DND-41 (cell line): ENCODE data around the gene DDX4.

Source experiments
- ATAC-seq: fragments of 200-7000 bp; cut with Tn5 transposase; 3 replicates; pipeline ENCODE4 v1.9.1; 2021; ENCODE audit warnings: low read depth; ENCODE audit not compliant: insufficient read depth
- DNase-seq: peaks from one replicate; pipeline ENCODE4 v3.0.0-alpha.2; 2020
- H2AFZ ChIP-seq: 2 replicates; pipeline ENCODE4 v1.6.0; 2012; ENCODE audit warnings: low read depth, low read length
- H3K27ac ChIP-seq: 2 replicates; pipeline ENCODE4 v1.5.1; 2012; ENCODE audit warnings: low read length, inconsistent platforms
- H3K27me3 ChIP-seq: fragments of 200-600 bp; sonication (generic); 2 replicates; pipeline ENCODE4 v1.6.0; 2012; ENCODE audit warnings: low read length, mild to moderate bottlenecking, inconsistent platforms; ENCODE audit not compliant: insufficient read depth, poor library complexity
- H3K36me3 ChIP-seq: 2 replicates; pipeline ENCODE4 v1.5.1; 2012; ENCODE audit warnings: low read length, inconsistent platforms; ENCODE audit not compliant: insufficient read depth
- H3K4me1 ChIP-seq: 2 replicates; pipeline ENCODE4 v1.5.1; 2012; ENCODE audit warnings: mild to moderate bottlenecking, low read length; ENCODE audit not compliant: insufficient read depth
- H3K4me2 ChIP-seq: 2 replicates; pipeline ENCODE4 v1.6.0; 2012; ENCODE audit warnings: mild to moderate bottlenecking, moderate library complexity, low read length, inconsistent platforms; ENCODE audit not compliant: insufficient read depth
- H3K4me3 ChIP-seq, 2 experiments: fragments of 200-600 bp in 1 of 2; shearing (Covaris generic) in 1 of 2; 2 replicates each; pipeline ENCODE4 v1.5.1; 2012 to 2016; ENCODE audit warnings: inconsistent platforms in 2 of 2, low read length in 2 of 2, mild to moderate bottlenecking in 2 of 2, low read depth in 1 of 2, moderate library complexity in 1 of 2
- H3K79me2 ChIP-seq: 2 replicates; pipeline ENCODE4 v1.6.0; 2012; ENCODE audit warnings: low read length, inconsistent platforms; ENCODE audit not compliant: insufficient read depth
- H3K9ac ChIP-seq: 2 replicates; pipeline ENCODE4 v1.6.0; 2012; ENCODE audit warnings: low read depth, mild to moderate bottlenecking, inconsistent platforms, low read length, moderate library complexity
- H3K9me3 ChIP-seq: 2 replicates; pipeline ENCODE4 v1.5.1; 2012; ENCODE audit warnings: low read length, moderate library complexity, mild to moderate bottlenecking, inconsistent platforms; ENCODE audit not compliant: insufficient read depth, severe bottlenecking
- H4K20me1 ChIP-seq: 2 replicates; pipeline ENCODE4 v1.6.0; 2012; ENCODE audit warnings: low read length; ENCODE audit not compliant: insufficient read depth
- EZH2 ChIP-seq: IDR thresholded peaks from 3 replicates; pipeline ENCODE4 v1.6.1; 2012; ENCODE audit warnings: borderline replicate concordance, low read depth, mild to moderate bottlenecking, moderate library complexity, low read length, inconsistent platforms; ENCODE audit not compliant: severe bottlenecking
- TF ChIP-seq, protein P1 (sequence below): IDR thresholded peaks from 2 replicates; pipeline ENCODE4 v1.5.1; 2012; ENCODE audit warnings: borderline replicate concordance, low read length, moderate library complexity, mild to moderate bottlenecking; ENCODE audit not compliant: poor library complexity, severe bottlenecking; ENCODE audit errors: extremely low read depth

The DDX4 gene

GRCh38 chr5:55847837-55848236 is 110.0 kb downstream of the DDX4 start:
- DNase-seq (no peak), ATAC-seq (no peak)
- H3K9ac ChIP-seq, result no peak overlapping the region
- no peak overlapping the region for H3K27ac ChIP-seq
- no peaks in the 10 kb centered on the region for H4K20me1 ChIP-seq
- H3K79me2 ChIP-seq, result no peaks in the 10 kb centered on the region
- H3K27me3 ChIP-seq, result no peaks in the 10 kb centered on the region
- H3K9me3 ChIP-seq, result no peaks in the 10 kb centered on the region
- H3K4me1 ChIP-seq, result peaks cover 3% of the 10 kb centered on the region
- no peak overlapping the region for H3K4me3 ChIP-seq
- H3K4me2 ChIP-seq, result no peak overlapping the region
- no peaks in the 10 kb centered on the region for H3K36me3 ChIP-seq
- H2AFZ ChIP-seq, result no peak overlapping the region
- TF ChIP-seq EZH2, result no peak
- TF ChIP-seq, protein P1, sequence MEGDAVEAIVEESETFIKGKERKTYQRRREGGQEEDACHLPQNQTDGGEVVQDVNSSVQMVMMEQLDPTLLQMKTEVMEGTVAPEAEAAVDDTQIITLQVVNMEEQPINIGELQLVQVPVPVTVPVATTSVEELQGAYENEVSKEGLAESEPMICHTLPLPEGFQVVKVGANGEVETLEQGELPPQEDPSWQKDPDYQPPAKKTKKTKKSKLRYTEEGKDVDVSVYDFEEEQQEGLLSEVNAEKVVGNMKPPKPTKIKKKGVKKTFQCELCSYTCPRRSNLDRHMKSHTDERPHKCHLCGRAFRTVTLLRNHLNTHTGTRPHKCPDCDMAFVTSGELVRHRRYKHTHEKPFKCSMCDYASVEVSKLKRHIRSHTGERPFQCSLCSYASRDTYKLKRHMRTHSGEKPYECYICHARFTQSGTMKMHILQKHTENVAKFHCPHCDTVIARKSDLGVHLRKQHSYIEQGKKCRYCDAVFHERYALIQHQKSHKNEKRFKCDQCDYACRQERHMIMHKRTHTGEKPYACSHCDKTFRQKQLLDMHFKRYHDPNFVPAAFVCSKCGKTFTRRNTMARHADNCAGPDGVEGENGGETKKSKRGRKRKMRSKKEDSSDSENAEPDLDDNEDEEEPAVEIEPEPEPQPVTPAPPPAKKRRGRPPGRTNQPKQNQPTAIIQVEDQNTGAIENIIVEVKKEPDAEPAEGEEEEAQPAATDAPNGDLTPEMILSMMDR, result no peak

- Histone ChIP-seq H3K9me3 (no peaks in the 10 kb centered on the region), H3K4me3 (no peak overlapping the region), H3K27me3 (no peaks in the 10 kb centered on the region), H3K9ac (no peak overlapping the region), H3K4me2 (no peak overlapping the region), H4K20me1 (no peaks in the 10 kb centered on the region), H3K79me2 (no peaks in the 10 kb centered on the region), H2AFZ (no peak overlapping the region), H3K36me3 (no peaks in the 10 kb centered on the region), H3K4me1 (peaks cover 11% of the 10 kb centered on the region), H3K27ac (no peak overlapping the region)
- ATAC-seq (no peak), DNase-seq (no peak)
- TF ChIP-seq, protein P1, result no peak
- no peak for TF ChIP-seq EZH2
Observed at GRCh38 chr5:55848783-55849182, 110.9 kb downstream of the DDX4 start.

GRCh38 chr5:55850839-55851674 is 113.2 kb downstream of the DDX4 start, which contains the start of gene IL31RA:
Gene IL31RA, plus strand, starts transcription at chr5:55851357. Its CDS starts 214 bp downstream, at chr5:55851571.
- H3K4me1 ChIP-seq, result peaks cover 24% of the 10 kb centered on the region
- no peaks in the 10 kb centered on the region for H3K9me3 ChIP-seq
- H3K4me2 ChIP-seq, result no peak within 1 kb of the TSS
- no peaks in the 10 kb centered on the region for H4K20me1 ChIP-seq
- no peak within 1 kb of the TSS for H2AFZ ChIP-seq
- no peaks in the 10 kb centered on the region for H3K79me2 ChIP-seq
- H3K27ac ChIP-seq, result no peak within 1 kb of the TSS
- ATAC-seq, result no peak
- no peaks in the 10 kb centered on the region for H3K36me3 ChIP-seq
- H3K9ac ChIP-seq, result no peak within 1 kb of the TSS
- DNase-seq, result no peak
- no peaks in the 10 kb centered on the region for H3K27me3 ChIP-seq
- TF ChIP-seq EZH2, result no peak
- TF ChIP-seq, protein P1, result no peak
- H3K4me3 ChIP-seq, result no peak within 1 kb of the TSS
